ENCODE measurements around the gene IFNK.

Gene IFNK

DNA sequence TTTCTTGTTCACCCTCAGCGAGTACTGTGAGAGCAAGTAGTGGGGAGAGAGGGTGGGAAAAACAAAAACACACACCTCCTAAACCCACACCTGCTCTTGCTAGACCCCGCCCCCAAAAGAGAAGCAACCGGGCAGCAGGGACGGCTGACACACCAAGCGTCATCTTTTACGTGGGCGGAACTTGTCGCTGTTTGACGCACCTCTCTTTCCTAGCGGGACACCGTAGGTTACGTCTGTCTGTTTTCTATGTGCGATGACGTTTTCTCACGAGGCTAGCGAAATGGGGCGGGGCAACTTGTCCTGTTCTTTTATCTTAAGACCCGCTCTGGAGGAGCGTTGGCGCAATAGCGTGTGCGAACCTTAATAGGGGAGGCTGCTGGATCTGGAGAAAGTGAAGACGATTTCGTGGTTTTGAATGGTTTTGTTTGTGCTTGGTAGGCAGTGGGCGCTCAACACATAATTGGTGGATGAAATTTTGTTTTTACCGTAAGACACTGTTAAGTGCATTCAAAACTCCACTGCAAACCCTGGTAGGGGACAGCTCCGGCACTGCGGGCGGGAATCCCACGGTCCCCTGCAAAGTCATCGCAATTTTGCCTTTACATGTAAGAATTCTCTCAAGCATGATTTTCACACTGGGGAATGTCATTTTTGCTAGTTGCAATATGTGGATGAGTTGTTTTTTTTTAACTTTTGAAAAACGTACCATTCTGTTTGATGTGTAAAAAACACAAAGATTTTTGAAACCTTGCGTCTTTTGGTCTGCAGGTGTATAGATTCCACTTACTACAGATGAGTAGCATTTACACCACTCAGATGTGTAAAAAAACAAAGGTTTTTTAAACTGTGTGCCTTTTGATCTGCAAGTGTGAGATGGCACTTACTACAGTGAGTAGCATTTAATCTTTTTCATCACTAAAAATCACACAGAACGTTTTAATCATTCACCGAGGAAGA lies 49.8 kb downstream of the IFNK start:
- ChIA-PET POLR2A (no interaction called here), CTCF (interaction anchor here (1.0 to 1.2 kb wide), 3 partner anchors 14 to 26 kb away, joined by 3 to 4 read pairs (median 3); no protein-coding TSS in a partner anchor)
- TF ChIP-seq CTCF (IDR thresholded peaks at IDR 0.05; ENCODE audit: insufficient read depth, low read length, missing control alignments): no peak
- peak; percentile 88 for DNase-seq (ENCODE audit: low read depth, low spot score)
- H3K4me3 ChIP-seq (ENCODE audit: low read depth, low read length): peak overlapping the region; percentile 71
